CD4-positive, alpha-beta T cell treated with Interleukin-6 for 4 hours (primary cell): ENCODE measurements around the gene KLHL3.

ENCODE experiments used
- DNase-seq: peaks from one replicate; pipeline ENCODE4 v3.0.0-alpha.2; 2020; ENCODE audit warnings: mixed read lengths

KLHL3 gene

DNA sequence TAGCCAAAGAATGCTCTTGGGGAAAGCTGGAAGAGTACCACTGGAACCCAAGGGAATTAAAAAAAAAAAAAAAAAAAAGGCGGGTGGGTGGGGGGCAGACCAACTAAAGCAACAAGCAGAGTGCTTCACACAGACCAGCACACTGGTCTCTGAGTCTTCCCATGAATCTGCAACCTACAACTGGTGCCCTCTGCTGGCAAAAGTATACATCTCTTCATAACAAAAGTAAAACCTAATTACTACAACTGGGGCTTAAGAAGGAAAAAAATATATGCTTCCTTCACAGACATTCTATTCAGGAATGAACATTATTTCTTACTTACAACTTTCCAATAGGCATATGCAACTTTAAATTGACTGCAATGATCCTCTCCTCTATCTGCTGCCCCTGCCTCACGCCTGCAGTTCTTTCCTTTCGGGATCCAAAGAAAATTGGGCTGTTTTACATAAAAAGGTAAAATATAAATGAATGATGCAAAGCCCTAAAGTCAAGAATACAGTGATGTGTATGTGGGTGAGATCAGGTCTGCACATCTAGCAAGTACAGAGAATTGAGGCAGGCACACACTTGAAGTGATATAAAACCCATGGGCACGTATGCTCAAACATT lies 7.2 kb upstream of the KLHL3 start:
- peak; percentile 79 for DNase-seq

DNA sequence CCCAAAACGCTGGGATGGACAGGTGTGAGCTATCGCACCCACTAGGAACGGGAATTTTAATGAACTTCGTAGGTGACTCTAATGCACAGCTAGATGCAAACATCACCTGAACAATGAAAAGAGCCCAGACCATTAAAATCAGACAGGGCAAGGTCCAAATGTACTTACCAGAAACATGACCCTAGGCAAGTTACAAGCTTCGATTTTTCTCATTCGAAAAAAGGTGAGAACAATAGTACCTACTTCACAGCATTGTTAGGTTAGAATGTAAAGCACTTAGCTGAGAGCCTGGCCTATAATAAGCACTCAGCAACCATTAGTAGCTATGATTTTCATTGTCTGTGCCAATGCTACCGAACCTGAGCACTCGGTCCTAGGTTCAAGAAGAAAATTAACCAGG lies 5.8 kb upstream of the KLHL3 start:
- no peak for DNase-seq

DNA sequence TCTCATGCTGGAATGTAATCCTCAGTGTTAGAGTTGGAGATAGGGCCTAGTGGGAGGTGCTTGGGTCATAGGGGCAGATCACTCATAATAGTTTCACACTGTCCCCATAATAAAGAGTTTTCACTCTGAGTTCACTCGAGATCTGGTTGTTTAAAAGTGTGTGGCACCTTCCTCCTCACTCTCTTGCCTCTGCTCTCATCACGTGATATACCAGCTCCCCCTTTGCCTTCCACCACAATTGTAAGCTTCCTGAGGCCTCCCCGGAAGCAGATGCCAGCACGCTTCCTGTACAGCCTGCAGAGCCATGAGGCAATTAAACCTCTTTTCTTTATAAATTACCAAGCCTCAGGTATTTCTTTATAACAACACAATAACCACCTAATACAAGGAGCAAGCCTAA lies 3.8 kb upstream of the KLHL3 start:
- DNase-seq = no peak

DNA sequence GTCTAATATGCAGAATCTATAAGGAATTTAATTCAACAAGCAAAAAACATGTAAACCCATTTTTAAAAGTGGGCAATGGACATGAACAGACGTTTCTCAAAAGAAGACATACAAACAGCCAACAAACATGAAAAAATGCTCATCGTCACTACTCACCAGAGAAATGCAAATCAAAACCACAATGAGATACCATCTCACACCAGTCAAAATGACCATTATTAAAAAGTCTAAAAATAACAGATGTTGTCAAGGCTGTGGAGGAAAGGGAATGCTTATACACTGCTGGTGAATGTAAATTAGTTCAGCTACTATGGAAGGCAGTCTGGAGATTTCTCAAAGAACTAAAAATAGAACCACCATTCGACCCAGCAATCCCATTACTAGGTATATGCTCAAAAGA lies 3.1 kb upstream of the KLHL3 start:
- DNase-seq = no peak

DNA sequence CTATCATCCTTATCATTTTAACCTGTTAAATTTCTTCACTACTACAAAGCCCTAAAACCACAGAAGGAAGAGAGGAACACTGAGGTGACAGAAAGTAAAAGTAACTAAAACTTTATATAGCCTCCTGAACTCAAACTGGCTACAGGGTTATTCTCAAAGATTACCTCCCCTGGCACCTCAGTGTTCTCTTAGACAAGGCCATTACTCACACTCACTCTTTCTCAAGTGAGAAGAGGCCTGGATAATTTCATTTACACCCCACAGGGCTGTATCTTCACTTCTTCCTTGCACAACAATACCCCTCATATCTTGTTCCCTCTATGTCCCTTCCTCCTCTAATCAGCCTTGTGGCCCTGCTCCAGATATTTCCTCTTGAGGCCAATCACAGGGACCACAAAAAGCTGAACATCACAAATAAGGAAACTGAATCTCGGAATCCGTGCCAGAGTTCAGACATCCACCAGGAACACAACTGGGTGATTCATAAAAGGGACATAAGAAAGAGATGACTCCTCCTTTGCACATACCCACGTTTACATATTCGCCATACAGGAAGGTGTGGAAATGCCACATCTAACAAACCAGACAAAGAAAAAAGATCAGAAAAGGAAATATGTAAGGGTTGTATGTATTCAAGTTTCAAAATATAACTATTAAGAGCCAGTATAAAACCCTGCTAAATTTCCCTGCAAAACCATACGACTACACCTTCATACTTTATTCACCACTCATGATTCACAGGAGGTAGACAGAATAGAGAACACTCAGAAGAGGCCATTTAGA lies 1.7 kb upstream of the KLHL3 start:
- peak; percentile 46 for DNase-seq

DNA sequence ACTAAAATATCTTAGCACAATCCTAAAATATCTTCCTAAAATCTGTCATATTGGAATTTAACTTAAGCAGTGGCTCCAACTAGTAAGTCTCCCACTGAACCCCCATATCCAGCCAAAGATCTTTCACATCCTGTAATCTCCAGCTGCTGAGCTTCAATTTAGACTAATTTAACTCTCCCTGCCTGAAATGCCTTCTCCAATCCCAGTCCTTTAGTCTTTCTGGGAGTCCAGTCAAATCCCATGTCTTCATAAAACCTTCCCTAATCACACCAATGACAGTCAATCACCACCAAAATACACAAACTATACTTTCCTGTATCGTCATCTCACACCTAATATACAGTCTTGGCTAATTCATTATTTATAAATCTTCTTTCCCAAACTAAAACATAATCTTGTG lies 607 bp upstream of the KLHL3 start:
- DNase-seq = no peak

DNA sequence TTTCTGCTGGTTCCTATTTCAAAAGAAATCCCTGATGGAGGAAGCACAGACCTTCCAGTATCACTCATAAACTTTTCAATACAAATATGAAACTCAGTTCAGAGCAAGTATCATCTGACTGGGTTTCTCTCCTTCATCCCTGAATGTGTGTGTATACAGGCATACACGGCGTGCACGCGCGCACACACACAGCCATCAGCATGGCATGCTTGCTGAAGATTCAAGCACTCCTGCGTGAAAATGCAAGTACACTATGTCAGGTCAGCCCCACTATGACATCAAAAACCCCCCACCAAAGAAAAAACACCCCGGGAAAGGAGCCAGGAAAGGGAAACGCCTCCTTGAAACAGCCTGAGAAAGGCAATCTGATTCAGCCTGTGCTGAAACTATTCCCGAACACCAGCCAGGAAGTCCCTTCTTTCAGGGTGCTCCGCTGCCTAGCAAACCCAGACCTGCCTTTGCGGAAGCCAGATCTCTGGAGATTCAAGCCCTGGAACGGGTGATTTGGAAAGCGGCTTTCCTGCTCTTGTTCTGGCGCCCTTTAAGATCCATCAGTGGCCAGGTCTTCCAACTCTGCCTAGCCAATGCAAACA lies 831 bp downstream of the KLHL3 start:
- peak; percentile 30 for DNase-seq

DNA sequence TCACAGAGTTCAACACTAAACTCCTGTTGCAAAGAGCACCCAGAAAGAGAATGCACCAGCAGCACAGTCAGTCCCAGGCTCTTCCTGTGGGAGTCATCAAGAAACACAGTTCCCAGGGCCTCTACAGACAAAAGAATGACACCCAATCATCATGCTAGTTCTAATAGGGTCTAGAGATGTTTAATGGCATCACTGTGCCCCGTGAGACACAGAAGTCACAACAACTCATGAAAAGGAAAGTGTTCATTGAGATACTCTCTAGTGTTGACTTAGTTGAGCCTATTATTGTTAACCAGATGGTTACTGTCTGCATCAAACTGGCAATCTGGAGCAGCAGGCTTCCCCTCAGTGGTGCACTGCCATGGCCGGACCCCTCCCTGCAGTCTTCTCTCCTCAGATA lies 1.6 kb downstream of the KLHL3 start:
- peak; percentile 10 for DNase-seq

DNA sequence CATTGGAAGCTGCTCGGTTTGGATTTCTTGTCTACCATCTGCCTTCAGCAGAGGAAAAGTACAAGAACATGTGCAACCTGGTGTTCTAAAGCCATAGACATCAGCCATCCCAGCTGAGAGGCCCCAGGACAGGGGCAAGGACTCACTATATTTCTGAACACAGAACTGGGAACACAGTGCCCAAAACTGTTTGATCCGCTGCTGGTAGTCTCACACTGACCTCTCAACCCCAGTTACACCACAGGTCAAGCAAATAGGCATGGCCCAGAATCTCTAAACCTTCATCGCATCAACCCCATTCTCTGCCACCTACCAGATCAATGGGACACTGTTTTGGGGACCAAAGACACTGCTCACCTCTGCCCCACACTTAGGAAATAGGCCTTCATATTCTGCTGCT lies 2.0 kb downstream of the KLHL3 start:
- DNase-seq = no peak

DNA sequence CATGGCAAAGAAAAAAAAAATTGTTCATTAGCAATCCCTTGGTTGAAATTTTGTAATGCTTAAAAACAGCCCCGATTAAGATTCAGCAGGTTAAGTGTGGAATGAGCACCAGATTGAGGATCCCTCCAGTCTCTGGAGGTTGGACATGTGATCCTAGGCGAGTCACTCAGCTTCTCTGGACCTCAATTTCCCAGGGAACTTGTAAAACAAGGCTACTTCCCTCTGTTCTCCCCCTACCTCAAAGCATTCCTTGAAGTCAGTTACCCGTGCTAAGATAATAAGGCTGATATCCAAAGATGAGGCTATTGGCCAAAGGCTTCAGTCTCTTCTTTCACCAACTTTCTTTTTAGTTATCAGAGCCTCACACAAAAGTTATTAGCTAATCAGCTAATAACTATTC lies 2.9 kb downstream of the KLHL3 start:
- no peak for DNase-seq

DNA sequence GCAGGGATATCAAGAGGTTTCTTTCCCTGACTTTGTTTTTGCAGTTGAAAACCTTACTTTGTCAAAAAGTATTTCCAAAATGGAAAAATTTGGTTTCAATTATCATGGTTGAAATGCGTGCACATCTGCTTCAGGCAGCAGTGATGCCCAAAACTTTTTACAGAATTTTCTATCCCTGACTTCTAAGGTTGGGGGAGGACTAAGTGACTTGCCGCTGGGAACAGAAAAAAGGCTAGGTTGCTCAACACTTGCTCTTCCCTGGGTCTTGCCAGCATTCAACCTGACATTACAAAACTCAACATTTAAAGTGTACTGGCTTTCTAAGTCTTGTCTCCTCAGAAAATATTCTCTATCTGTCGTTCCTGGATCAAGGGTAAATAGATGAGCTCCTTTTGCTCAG lies 4.7 kb downstream of the KLHL3 start:
- DNase-seq = no peak

DNA sequence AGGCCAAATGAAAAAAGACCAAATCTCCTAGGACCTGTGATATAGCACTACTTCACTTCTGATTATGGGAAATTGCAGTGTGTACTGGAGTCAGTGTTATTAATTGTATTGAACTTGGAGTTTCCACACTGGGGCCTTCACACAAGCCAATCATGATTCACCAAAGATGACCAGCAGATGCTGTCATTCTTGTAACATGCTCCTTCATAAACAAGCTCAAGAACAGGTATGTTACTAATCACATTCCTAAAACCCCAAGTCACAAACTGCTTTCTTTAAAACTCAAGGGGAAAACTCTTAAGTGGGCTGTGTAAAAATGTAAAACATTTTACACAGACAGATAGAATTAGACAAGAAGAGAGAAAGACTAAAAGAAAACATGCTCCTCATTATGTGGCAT lies 5.6 kb downstream of the KLHL3 start:
- no peak for DNase-seq

DNA sequence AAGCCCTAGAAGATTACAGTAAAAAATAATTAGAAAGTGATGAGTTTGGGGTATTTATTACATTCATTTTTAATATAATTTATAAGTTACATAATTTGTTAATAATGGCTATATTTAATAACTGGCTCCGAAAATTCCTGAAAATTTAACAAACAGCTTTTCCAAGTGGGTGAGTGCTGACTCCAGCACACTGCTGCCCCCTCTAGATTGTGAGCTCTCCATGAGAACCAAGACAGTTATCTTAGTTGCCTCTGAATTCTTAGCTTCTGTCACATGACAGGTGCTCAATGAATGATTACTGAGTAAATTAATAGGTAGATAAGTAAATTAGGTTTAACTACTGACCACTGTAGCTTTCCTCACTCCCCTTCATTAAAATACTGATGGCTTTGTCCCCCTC lies 7.8 kb downstream of the KLHL3 start:
- DNase-seq = no peak

DNA sequence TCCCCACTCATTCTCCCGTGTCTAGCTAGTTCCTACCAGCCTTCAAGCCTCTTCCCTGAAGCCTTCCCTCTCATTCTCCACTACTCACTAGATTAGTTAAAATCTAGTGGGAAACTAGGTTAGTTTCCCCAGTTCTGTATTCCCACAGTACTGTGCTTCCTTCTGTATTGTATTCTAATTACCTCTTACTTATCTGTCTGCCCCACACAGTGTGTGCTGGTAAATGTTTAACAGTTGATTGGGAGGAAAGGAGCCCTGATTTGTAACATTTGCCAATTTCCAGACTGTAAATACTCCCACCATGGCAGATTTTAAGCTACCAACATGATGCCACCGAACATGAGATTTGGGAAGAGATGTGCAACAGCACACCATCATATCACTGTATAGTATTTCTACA lies 8.3 kb downstream of the KLHL3 start:
- no peak for DNase-seq

DNA sequence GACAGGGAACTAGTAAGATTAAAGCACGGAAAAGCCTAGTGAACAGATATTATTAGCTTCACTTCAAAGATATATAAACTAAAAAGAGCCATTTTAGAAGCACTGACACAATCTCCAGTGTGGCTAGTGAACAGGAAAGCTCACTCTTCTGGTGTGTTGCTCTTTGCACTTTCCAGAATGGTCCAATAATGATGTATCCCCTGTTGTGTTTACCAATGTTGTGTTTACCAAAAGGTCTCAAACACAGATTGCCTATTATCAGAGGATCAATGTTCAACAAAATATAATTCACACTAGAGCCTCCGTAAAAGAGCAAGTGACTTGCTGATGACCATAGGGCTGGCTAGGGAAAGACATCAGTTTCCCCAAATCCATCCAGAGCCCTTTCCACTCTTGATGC lies 11.6 kb downstream of the KLHL3 start:
- DNase-seq = no peak

DNA sequence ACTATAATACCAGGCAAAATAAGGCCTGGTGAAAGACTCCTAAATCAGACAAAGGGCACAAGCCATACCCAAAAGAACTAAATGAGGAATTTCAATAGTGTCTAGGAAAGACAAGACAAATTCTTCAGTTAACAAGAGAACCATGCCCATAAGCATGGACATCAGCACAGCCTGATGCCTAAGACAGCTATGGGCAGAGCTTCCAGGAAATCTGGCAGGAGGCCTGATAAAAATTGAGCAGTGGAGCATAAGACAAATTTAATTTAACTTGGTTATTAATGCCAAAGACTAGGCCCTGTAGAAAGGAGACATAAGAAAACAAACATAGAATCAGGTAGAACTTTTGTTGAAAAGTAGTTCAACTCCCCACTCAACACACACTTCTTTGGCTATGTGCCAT lies 17.3 kb downstream of the KLHL3 start:
- no peak for DNase-seq

DNA sequence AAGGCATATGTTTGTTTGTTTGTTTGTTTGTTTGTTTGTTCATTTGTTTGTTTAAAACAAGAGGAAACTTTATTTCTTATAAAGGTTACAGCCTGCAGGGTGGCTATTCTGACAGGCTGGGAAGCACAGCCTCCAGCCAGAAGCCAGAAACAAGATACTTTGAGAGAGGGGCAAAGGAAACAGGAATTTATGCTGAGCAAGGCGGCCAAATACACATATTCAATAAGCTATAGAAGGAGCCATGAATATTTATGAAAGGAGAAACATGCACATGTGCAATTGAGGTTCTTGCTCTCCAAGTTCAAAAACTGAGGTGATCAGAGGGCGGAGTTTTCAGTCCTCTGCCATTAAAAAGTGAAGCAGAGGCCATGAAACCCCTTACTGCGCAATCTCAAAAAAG lies 19.6 kb downstream of the KLHL3 start:
- no peak for DNase-seq

DNA sequence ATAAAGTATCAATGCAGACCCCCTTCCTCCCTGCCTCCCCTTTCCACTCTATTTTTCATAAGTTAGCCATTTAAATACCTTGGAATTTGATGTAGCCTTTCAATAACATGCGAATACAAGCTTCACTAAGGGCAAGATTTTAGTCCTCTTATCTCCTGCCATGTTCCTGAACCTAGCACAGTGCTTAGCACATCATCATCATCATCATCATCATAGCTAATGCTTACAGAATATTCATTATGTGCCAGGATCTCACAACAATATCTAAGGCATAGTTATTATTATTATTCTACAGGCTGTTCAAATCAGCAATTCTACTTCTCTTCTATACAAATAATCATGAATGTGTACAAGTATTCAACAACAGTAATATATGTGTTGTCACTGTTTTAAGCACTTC lies 20.4 kb downstream of the KLHL3 start:
- DNase-seq = no peak

DNA sequence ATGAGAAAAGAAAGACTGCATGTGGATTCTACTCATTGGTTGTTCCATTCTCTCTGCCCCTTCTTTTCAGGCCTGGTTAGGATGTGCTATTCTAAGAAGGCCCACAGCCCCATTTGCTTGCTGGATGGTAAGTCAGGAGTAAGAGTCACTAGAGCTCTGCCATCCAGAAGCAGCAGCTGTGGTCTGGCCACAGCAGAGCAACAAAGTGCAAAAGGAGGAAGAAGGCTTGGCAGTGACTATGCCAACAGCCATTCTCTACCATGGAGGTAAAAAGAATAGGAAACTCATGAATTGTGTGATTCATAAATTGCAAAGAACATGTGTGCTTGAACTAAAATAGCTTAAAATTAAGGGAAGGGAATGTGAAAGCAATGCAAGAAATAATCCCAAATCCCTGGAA lies 20.9 kb downstream of the KLHL3 start:
- DNase-seq = no peak

DNA sequence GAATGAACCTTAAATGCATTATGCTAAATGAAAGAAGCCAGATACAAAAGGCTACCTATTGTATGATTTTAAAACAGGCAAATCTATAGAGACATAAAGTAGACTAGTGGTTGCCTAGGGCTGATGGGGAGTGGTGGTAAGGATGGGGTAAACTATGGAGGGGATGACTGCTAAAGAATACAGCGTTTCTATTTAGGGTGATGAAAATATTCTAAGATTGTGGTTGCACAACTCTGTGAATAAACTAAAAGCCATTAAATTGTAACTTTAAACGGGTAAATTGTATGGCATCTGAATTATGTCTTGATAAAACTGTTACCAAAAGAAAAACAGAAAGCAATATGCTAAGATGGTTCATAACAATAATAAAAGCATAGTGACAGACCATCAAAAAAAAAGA lies 21.4 kb downstream of the KLHL3 start:
- DNase-seq = no peak

DNA sequence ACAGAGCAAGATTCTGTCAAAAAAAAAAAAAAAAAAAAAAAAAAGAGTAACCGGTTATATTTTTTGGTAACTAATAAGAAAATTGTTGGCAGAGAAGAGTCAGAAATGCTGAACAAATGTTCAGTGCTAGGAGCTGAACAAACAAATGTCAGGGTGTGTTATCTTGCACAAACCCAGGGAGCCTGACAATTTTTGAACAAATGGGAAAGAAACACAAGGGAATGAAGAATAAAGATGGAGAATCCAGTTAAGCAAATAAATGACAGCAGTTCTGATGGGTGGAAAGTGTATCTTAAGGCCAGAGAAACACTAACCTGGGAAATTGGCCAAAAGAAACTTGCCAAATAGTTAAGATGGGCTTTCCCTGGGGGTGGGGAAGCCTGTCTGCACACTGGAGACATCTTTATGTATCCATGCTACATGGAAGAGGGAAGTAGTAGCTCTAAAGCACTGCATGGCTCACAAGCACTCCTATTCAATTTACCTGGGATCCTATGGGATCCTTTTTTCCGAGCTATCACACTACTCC lies 23.7 kb downstream of the KLHL3 start:
- DNase-seq = no peak

DNA sequence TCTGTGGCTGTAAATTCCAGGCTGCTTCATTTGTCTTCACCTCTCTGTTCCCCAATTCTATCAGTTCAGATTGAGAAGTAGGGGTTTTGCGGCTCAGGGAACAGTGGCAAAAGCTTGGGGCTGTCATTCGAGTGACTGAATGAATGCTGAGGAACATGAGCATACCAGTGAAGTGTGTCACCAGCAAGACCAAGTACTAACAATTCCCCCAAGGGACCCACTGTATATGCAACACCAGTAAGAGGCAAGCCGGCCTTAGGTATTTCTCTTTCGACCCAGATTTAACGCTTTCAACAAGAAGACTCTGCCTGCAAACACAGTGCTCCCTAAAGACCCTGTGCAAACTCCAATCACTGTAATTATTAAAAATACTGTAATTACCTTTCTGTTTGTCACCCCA lies 25.8 kb downstream of the KLHL3 start:
- no peak for DNase-seq

DNA sequence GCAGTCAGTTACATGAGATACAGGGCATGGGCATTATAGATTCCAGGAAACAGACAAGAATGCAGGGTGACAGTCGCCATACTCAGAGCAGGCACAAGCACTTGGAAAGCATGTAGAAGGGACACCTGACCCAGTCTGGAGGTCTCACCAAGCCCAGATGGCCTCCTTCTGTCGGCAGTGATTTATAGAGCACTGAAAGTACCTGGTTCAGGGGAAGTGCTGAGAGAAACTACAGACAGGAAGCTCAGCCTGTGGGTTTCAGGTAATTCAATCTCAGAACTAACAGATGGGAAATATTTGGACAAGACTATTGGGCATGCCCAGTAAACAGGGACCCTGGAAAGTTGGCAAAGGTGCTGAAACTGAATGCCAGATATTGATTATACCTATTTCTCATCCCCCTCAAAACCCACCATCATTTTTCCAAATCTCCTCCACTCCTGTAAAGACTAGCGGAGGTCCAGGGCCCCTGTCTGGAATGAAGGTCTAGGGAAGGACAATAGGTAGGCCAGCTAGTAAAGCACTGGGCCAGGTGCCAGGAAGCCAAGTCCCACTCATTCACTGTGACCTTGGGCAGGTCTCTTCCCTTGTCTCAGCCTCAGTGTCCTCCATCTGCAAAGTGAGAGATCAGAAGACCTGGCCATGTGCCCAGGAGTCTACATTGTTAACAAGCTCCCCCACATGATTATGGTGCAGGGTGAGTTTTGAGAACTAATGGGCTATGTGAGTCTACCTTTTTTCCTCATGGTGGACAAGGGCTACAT lies 26.9 kb downstream of the KLHL3 start:
- no peak for DNase-seq

DNA sequence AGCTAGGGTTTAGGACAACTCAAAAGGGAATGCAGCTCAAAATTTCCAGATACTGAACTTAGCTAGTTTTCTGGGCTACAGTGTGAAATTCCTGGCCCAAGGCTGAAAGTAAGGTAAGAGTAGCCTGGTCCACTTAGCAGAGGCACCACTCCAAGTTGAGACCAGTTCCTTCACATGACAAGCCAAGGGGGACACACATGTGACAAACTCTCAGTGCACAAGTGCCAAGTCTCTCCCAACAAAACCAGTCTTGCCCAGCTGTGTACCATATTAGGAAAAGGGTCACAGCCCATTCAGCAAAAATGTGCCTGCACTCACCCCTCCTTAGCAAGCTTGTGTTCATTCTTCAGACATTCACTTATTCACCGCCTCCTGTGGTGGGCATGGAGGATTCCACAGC lies 27.8 kb downstream of the KLHL3 start:
- DNase-seq = no peak
